Muscle layer of colon (tissue), 2 donors: ENCODE results near the gene USP16.

Source experiments
- H3K27ac ChIP-seq: one replicate; pipeline ENCODE4 v1.7.0; 2013; ENCODE audit warnings: low read depth, mild to moderate bottlenecking, low read length, moderate library complexity
- H3K27me3 ChIP-seq, 2 donors: one replicate each; pipeline ENCODE4 v1.7.0; 2013; ENCODE audit warnings: low read length in 2 of 2, mild to moderate bottlenecking in 2 of 2; ENCODE audit not compliant: insufficient read depth in 2 of 2, control insufficient read depth in 1 of 2
- H3K36me3 ChIP-seq: one replicate; pipeline ENCODE4 v1.7.0; 2013; ENCODE audit warnings: mild to moderate bottlenecking, low read length; ENCODE audit not compliant: insufficient read depth
- H3K4me1 ChIP-seq: one replicate; pipeline ENCODE4 v1.7.0; 2013; ENCODE audit warnings: mild to moderate bottlenecking, low read length; ENCODE audit not compliant: insufficient read depth
- H3K4me3 ChIP-seq, 2 donors: one replicate each; pipeline ENCODE4 v1.7.0; 2013; ENCODE audit warnings: low read length in 2 of 2, low read depth in 1 of 2, mild to moderate bottlenecking in 1 of 2, moderate library complexity in 1 of 2
- H3K9ac ChIP-seq: one replicate; pipeline ENCODE4 v1.7.0; 2013; ENCODE audit warnings: low read length
- H3K9me3 ChIP-seq: one replicate; pipeline ENCODE4 v1.7.0; 2013; ENCODE audit warnings: mild to moderate bottlenecking, low read length
- donor health status: abdominal sarcoma.
- donor health status: Adenocarcinoma of cecum.

Gene USP16

DNA sequence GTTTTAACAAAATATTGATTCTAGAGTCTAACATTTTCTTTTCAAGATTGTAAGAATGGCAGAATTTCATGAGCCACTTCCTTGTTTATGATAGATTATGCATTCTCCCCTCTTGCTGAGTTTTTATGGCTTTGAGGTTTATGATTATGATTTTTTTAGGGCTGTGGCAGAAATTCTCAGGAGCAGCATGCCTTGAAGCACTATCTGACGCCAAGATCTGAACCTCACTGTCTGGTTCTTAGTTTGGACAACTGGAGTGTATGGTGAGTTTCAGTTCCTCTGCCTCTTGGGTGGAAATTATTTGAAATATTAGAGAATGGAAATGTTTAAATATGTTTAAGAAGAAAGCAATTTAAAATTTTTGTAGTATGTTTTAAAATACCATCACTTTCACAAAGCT, 10.2 kb downstream of the USP16 start:
- no peaks in the 10 kb centered on the region for H3K9me3 ChIP-seq
- H3K27me3 ChIP-seq, result no peaks in the 10 kb centered on the region
- H3K36me3 ChIP-seq, result peaks cover 83% of the 10 kb centered on the region
- H3K4me3 ChIP-seq, result no peak overlapping the region
- no peak overlapping the region for H3K9ac ChIP-seq
- no peak overlapping the region for H3K27ac ChIP-seq
- no peaks in the 10 kb centered on the region for H3K4me1 ChIP-seq

DNA sequence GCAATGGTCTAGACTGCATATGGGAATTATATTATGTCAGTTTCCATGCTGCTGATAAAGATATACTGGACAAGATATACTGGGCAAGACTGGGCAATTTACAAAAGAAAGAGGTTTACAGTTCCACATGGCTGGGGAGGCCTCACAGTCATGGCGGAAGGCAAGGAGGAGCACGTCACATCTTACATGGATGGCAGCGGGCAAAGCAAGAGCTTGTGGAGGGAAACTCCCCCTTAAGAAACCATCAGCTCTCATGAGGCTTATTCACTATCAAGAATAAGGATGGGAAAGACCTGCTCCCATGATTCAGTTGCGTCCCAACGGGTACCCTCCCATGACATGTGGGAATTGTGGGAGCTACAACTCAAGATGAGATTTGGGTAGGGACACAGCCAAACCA, 27.8 kb downstream of the USP16 start:
- no peak overlapping the region for H3K27ac ChIP-seq
- no peaks in the 10 kb centered on the region for H3K27me3 ChIP-seq
- H3K9me3 ChIP-seq, result no peaks in the 10 kb centered on the region
- H3K36me3 ChIP-seq, result peaks cover 82% of the 10 kb centered on the region
- H3K4me3 ChIP-seq, result no peak overlapping the region
- no peaks in the 10 kb centered on the region for H3K4me1 ChIP-seq
- no peak overlapping the region for H3K9ac ChIP-seq

DNA sequence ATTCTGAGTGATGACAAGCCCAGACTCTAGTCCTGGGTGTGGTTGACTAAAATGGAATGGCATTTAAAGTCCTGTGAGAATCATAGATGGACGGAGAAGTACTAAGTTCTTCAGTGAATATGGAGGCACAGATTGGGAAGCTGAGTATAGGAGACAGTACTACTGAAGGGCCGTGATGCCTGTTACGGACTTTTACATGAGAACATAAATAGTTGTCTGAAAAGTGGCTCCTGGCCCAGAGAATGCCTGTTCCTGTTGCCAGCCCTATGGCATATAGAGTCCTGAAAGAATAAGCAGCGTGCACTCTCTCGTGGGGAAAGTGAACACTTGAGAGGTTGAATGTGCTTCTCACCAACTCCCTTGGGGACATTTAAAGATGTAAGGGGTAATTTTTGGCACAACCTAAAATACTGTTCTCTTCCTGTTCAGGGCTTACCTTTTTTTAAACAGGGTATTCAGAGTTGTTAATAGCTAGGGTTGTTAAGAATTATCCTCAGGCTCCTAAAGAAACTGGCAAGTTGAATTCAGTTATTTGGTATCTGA, 28.6 kb downstream of the USP16 start:
- no peaks in the 10 kb centered on the region for H3K27me3 ChIP-seq
- no peak overlapping the region for H3K4me3 ChIP-seq
- H3K9me3 ChIP-seq, result no peaks in the 10 kb centered on the region
- peaks cover 81% of the 10 kb centered on the region for H3K36me3 ChIP-seq
- H3K27ac ChIP-seq, result no peak overlapping the region
- no peaks in the 10 kb centered on the region for H3K4me1 ChIP-seq
- H3K9ac ChIP-seq, result no peak overlapping the region

DNA sequence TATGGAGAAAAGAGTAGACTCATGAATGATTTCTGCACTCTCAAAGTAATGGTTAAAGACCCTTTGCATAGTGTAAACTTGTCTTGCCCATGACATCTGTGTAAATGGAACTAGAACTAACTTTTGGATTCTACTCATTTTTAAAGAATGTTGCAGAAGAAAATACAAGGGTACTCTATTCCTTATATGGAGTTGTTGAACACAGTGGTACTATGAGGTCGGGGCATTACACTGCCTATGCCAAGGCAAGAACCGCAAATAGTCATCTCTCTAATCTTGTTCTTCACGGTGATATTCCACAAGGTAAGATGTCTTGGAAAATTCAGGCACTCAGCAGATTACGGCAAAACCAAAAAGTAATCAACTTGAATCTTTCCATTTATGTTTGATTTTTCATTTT, 29.2 kb downstream of the USP16 start:
- Histone ChIP-seq H3K36me3 (peaks cover 83% of the 10 kb centered on the region), H3K9ac (no peak overlapping the region), H3K9me3 (no peaks in the 10 kb centered on the region), H3K27me3 (no peaks in the 10 kb centered on the region), H3K4me3 (no peak overlapping the region), H3K4me1 (no peaks in the 10 kb centered on the region), H3K27ac (no peak overlapping the region)

DNA sequence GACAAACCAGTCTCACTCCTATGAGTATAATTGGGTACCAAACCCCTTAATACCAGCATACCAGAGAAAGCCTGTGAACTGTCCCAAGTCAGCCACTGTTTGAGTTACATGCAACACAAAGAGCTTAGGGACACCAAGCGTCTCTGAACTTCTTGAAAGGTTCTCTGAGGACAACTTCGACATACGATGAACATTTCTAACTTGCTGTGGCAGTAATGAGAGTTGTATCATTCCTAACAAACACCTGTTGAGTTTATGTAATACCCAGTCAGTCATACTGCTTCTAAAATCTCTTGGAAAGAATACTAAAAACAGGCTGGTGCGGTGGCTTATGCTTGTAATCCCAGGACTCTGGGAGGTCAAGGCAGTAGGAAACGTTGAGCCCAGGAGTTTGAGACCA, 30.6 kb downstream of the USP16 start:
- no peak overlapping the region for H3K9ac ChIP-seq
- no peaks in the 10 kb centered on the region for H3K27me3 ChIP-seq
- H3K4me3 ChIP-seq, result no peak overlapping the region
- H3K9me3 ChIP-seq, result no peaks in the 10 kb centered on the region
- H3K27ac ChIP-seq, result no peak overlapping the region
- H3K36me3 ChIP-seq, result peaks cover 82% of the 10 kb centered on the region
- no peaks in the 10 kb centered on the region for H3K4me1 ChIP-seq

DNA sequence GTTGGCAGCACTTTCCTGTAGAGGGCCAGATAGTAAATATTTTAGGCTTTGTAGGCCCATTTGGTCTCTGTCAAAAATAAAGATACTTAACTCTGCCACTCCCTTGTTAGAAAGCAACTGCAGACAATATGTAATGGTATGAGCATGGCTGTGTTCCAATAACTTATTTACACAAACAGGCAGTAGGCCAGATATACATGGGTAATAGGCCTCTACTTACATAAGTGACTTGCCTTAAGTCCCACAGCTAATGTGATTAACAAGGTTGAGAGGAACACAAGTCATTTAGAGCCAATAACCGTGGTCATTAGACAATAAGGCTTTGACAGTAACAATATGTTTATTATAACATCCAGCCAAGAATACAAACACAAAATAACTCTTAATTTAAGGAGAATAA, 31.5 kb downstream of the USP16 start:
- H3K9me3 ChIP-seq, result no peaks in the 10 kb centered on the region
- no peak overlapping the region for H3K9ac ChIP-seq
- peaks cover 82% of the 10 kb centered on the region for H3K36me3 ChIP-seq
- no peak overlapping the region for H3K27ac ChIP-seq
- H3K4me1 ChIP-seq, result no peaks in the 10 kb centered on the region
- no peaks in the 10 kb centered on the region for H3K27me3 ChIP-seq
- H3K4me3 ChIP-seq, result no peak overlapping the region

DNA sequence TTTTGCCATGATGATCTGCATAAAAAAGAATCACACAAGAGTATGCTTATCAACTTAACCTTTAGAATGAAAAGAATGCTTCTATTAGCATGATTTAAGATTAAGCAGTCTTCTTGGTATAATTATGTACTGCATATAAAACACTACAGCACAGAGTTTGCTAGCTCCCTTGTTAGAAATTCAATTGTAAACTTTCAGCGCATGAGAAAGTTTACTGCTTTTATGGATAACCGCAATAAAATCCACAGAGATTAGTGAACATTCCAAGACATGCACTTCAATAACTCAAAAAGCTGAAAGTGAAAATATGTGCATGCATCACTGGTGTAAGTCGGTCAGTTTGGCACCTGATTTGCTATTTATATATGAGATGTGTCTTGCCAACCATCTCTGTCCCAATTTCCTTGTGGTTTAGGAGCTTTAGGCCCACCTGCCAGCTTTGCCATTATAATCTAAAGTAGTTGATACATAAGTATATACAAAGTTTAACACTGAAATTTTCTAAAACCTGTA, 32.1 kb downstream of the USP16 start:
- H3K27me3 ChIP-seq, result no peaks in the 10 kb centered on the region
- no peaks in the 10 kb centered on the region for H3K9me3 ChIP-seq
- no peaks in the 10 kb centered on the region for H3K4me1 ChIP-seq
- H3K36me3 ChIP-seq, result peaks cover 82% of the 10 kb centered on the region
- H3K27ac ChIP-seq, result no peak overlapping the region
- H3K9ac ChIP-seq, result no peak overlapping the region
- no peak overlapping the region for H3K4me3 ChIP-seq

DNA sequence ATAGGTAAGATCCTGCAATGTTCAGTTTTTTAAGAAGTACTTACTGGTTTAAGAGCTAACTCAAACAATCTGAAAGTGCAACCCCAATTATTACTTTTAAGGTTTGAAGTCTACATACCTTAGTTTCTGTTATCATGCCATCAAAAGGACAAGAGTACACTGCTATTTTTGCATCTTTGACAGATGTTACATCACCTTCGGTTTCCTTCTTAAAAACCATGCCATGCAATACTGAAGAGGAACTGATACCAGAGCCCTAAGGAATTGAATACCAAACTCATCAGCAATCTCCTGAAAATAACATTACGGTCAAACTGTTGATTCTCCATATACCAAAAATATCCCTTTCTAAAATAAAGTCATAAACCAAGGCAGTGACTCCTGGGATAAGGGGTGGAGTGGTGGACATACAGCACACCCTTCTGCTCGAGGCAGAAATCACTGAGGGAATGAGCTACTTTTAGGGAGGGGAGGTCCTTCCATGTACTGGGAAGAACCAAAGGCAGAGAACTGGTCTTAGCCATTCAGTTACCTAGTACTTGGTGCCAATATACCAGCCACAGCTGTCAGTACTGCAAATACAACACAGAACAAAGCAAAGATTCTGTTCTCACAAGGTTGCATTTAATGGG, 40.5 kb downstream of the USP16 start:
- no peak overlapping the region for H3K27ac ChIP-seq
- H3K4me1 ChIP-seq, result no peaks in the 10 kb centered on the region
- H3K4me3 ChIP-seq, result no peak overlapping the region
- no peaks in the 10 kb centered on the region for H3K27me3 ChIP-seq
- H3K9ac ChIP-seq, result no peak overlapping the region
- H3K36me3 ChIP-seq, result peaks cover 74% of the 10 kb centered on the region
- no peaks in the 10 kb centered on the region for H3K9me3 ChIP-seq

DNA sequence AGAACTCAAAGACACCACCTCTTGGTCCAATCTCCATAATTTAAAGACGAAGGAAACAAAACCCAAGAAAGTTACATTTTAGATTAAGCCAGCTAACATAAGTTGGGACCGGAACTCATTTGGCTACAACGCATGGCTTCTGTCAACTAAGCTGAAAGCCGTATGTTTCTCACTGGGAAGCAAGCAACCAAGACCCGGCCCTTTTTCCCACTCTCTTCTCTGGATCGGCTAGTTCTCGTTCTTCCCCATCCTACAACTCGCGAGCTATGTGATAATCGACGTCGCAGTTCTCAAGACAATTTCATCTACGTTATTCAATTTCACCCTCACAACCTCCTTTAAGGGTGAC, 48.4 kb downstream of the USP16 start:
- H3K4me3 ChIP-seq, result peak overlapping the region; percentile 54 to 93
- H3K9ac ChIP-seq, result peak overlapping the region; percentile 88
- H3K27me3 ChIP-seq, result no peaks in the 10 kb centered on the region
- H3K4me1 ChIP-seq, result peaks cover 33% of the 10 kb centered on the region
- peaks cover 2% of the 10 kb centered on the region for H3K36me3 ChIP-seq
- peak overlapping the region; percentile 91 for H3K27ac ChIP-seq
- H3K9me3 ChIP-seq, result no peaks in the 10 kb centered on the region

DNA sequence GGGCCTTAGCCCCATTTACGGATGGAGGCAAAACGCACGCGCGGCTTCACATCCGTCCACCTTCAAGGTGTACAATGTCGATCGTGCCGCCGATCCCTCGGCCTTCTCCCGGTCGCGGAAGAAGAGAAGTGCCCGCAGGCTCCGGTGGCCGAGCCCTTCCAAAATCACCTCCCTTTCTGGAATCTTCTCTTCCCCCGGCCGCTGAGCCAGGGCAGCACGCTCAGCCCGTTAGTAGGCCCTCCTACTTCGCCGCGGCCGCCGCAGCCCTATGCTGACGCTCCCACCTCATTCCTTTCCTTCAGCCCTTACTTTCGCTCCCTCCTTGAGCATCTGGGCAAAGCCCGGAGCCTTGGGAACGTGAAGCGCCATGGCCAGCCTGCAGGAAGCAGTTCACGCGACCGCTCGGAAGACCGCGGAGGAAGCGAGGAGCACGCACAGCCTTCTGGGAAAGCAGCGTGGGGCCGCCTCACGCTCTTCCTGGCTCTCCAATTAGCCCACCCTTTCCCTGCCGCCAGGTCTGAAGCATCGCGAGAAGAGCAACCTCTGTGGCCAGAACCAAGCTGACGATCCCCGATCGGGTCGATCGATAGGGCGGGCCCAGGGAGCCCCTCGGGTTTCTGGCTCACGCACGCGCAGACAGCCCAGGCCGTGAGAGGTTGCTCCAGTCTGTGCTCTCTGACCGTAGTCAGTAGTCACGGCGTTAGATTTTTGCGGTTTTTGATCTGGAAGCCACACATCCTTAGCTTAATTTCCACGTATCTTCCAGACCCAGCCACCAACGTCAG, 48.9 kb downstream of the USP16 start, which contains the start of gene CCT8:
CCT8 (minus strand) TSS at position 427 of the 785 bp plus-strand sequence; CDS start at position 369, 58 bp downstream.
- peaks cover 36% of the 10 kb centered on the region for H3K4me1 ChIP-seq
- H3K27ac ChIP-seq, result peak within 1 kb of the TSS; percentile 91
- H3K4me3 ChIP-seq, result peak within 1 kb of the TSS; percentile 62 to 93
- H3K36me3 ChIP-seq, result no peaks in the 10 kb centered on the region
- H3K9ac ChIP-seq, result peak within 1 kb of the TSS; percentile 88
- H3K27me3 ChIP-seq, result no peaks in the 10 kb centered on the region
- no peaks in the 10 kb centered on the region for H3K9me3 ChIP-seq

DNA sequence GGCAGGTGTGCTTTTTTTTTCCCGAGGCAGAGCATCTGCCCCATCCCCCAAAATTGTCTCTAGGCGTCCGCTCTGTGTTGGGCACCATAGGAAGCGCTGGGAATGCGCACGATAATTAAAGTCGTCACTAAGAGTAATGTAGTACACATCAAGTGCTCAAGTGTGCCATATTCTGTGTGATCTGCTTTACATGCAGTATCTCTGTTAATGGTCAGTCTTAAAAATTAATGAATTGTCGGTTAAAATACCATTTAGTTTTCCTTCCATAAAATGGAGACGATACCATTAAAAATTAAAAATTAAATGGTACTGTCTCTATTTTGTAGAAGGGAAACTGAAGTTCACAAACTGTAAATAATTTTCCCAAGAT, 49.5 kb downstream of the USP16 start:
- peak overlapping the region; percentile 91 for H3K27ac ChIP-seq
- H3K9ac ChIP-seq, result peak overlapping the region; percentile 86
- peaks cover 38% of the 10 kb centered on the region for H3K4me1 ChIP-seq
- H3K4me3 ChIP-seq, result peak overlapping the region; percentile 62 to 93
- H3K9me3 ChIP-seq, result no peaks in the 10 kb centered on the region
- no peaks in the 10 kb centered on the region for H3K27me3 ChIP-seq
- H3K36me3 ChIP-seq, result no peaks in the 10 kb centered on the region
